HepG2 (cell line): ENCODE measurements around the gene INAFM1. TPM values are rescaled to one million over a fixed set of nuclear protein-coding genes. Genes with fewer than 3 reads are reported as not detected.

Experiments used
- FOXA1 ChIP-seq, 2 experiments: fragments of 450-650 bp in 1 of 2; sonication (generic) in 1 of 2; formaldehyde crosslinking in 1 of 2; IDR thresholded peaks; 2 replicates each; pipeline versions ENCODE4 v1.4.0 to v1.6.1; 2016 to 2020; ENCODE audit warnings: missing genetic modification reagents in 1 of 2
- HDAC6 ChIP-seq: fragments of 200-600 bp; sonication (generic); IDR thresholded peaks from 2 replicates; pipeline ENCODE4 v1.7.0; 2017; ENCODE audit warnings: mild to moderate bottlenecking, antibody characterized with exemption, low read length, low read depth
- HMGXB4 ChIP-seq, 2 experiments: sonication (generic) in 1 of 2; formaldehyde crosslinking in 1 of 2; IDR thresholded peaks; 2 replicates each; pipeline versions ENCODE4 v1.4.0 to v1.6.1; 2018 to 2020; ENCODE audit warnings: missing genetic modification reagents in 2 of 2, borderline replicate concordance in 1 of 2, low read depth in 1 of 2, mild to moderate bottlenecking in 1 of 2, missing biosample characterization in 1 of 2
- HOMEZ ChIP-seq: IDR thresholded peaks from 2 replicates; pipeline ENCODE4 v1.6.1; 2016; ENCODE audit warnings: low read depth
- HOXA3 ChIP-seq: sonication (generic); formaldehyde crosslinking; IDR thresholded peaks from 2 replicates; pipeline ENCODE4 v1.5.0; 2020; ENCODE audit warnings: missing genetic modification reagents
- KLF6 ChIP-seq: IDR thresholded peaks from 2 replicates; pipeline ENCODE4 v1.8.0; 2016; ENCODE audit warnings: missing biosample characterization, missing genetic modification reagents
- RNF219 ChIP-seq: sonication (generic); formaldehyde crosslinking; IDR thresholded peaks from 2 replicates; pipeline ENCODE4 v1.5.0; 2020; ENCODE audit warnings: mild to moderate bottlenecking, missing genetic modification reagents
- SIN3B ChIP-seq: fragments of 150-350 bp; IDR thresholded peaks from 2 replicates; pipeline ENCODE4 v1.6.1; 2014; ENCODE audit warnings: low read length
- TAF15 ChIP-seq: fragments of 200-400 bp; formaldehyde crosslinking; IDR thresholded peaks from one replicate; pipeline ENCODE4 v1.6.1; 2018; ENCODE audit warnings: mild to moderate bottlenecking, low read depth, low read length; ENCODE audit not compliant: poor library complexity, severe bottlenecking
- TEAD2 ChIP-seq: sonication (generic); formaldehyde crosslinking; IDR thresholded peaks from 2 replicates; pipeline ENCODE4 v1.9.0; 2021; ENCODE audit warnings: missing genetic modification reagents
- THAP7 ChIP-seq: sonication (generic); formaldehyde crosslinking; IDR thresholded peaks from 2 replicates; pipeline ENCODE4 v1.8.1; 2023; ENCODE audit warnings: mild to moderate bottlenecking, missing genetic modification reagents
- ZBTB44 ChIP-seq: sonication (generic); formaldehyde crosslinking; IDR thresholded peaks from 2 replicates; pipeline ENCODE4 v1.4.0; 2020; ENCODE audit warnings: missing genetic modification reagents
- ZHX1 ChIP-seq: sonication (generic); formaldehyde crosslinking; IDR thresholded peaks from 2 replicates; pipeline ENCODE4 v1.8.1; 2022; ENCODE audit warnings: low read depth, mild to moderate bottlenecking, missing genetic modification reagents
- ZNF263 ChIP-seq: sonication (generic); formaldehyde crosslinking; IDR thresholded peaks from 2 replicates; pipeline ENCODE4 v1.4.0; 2020; ENCODE audit warnings: missing genetic modification reagents
- ZNF264 ChIP-seq: sonication (generic); formaldehyde crosslinking; IDR thresholded peaks from 2 replicates; pipeline ENCODE4 v1.4.0; 2020; ENCODE audit warnings: missing genetic modification reagents
- ZNF432 ChIP-seq: sonication (generic); formaldehyde crosslinking; IDR thresholded peaks from 2 replicates; pipeline ENCODE4 v1.5.0; 2020; ENCODE audit warnings: missing genetic modification reagents, mild to moderate bottlenecking, borderline replicate concordance
- ZNF691 ChIP-seq: sonication (generic); formaldehyde crosslinking; IDR thresholded peaks from 2 replicates; pipeline ENCODE4 v1.4.0; 2020; ENCODE audit warnings: missing genetic modification reagents, low read depth, mild to moderate bottlenecking, borderline replicate concordance
- polyA plus RNA-seq, 8 experiments: library from polyadenylated mRNA; depleted of rRNA in 3 of 8; stranded (reverse) in 7 of 8; unstranded in 1 of 8; fragments of >200 nt; fragmentation: Illumina TruSeq in 4 of 8; extraction: Trizol in 4 of 8; gene quantifications; 2 replicates each; pipeline versions ENCODE4 v1.2.1 to v1.2.3, GENCODE V29; 2011 to 2016; ENCODE audit warnings: low read depth in 4 of 8, missing spikeins in 1 of 8, mixed read lengths in 1 of 8; ENCODE audit not compliant: insufficient read depth in 1 of 8
- total RNA-seq, 5 experiments: library from RNA; depleted of rRNA; stranded (reverse); fragments of >200 nt; fragmentation: Illumina TruSeq; extraction: Trizol; gene quantifications; 2 replicates each; pipeline ENCODE4 v1.2.3, GENCODE V29; 2016; ENCODE audit warnings: low read depth in 1 of 5

The INAFM1 gene
- total and polyA plus RNA-seq, 2 of the 13 experiments (the other 11 are each of a cell fraction or from before 2014, with no cell fraction given): 0.88 to 1.9 TPM

GRCh38 chr19:47305309-47305751, 30.6 kb downstream of the INAFM1 start (continued):
- TF ChIP-seq THAP7 (CRISPR knock-in tag): no peak
- no peak for TF ChIP-seq HDAC6
- no peak for TF ChIP-seq ZNF432 (CRISPR knock-in tag)
- TF ChIP-seq ZNF691 (CRISPR knock-in tag): no peak; the same call in 1 of the 2 replicates
- TF ChIP-seq ZHX1 (CRISPR knock-in tag): no peak
- no peak; the same call in 1 of the 2 replicates for TF ChIP-seq KLF6 (CRISPR knock-in tag)
- 0 out of 2 replicates have a peak, but pooled peaks have one; percentile 14 for TF ChIP-seq HOMEZ
- no peak for TF ChIP-seq TEAD2 (CRISPR knock-in tag)
- no peak for TF ChIP-seq ZNF263 (CRISPR knock-in tag)
- TF ChIP-seq TAF15: no peak
- no peak for TF ChIP-seq ZNF264 (CRISPR knock-in tag)
- no peak for TF ChIP-seq FOXA1 (IDR thresholded peaks at IDR 0.05)
- no peak for TF ChIP-seq FOXA1 (CRISPR knock-in tag; IDR thresholded peaks at IDR 0.05)
- TF ChIP-seq ZBTB44 (CRISPR knock-in tag): no peak
- TF ChIP-seq HOXA3: no peak; the same call in 1 of the 2 replicates
- TF ChIP-seq SIN3B: no peak
- no peak for TF ChIP-seq RNF219 (CRISPR knock-in tag)
- TF ChIP-seq HMGXB4 (CRISPR knock-in tag; IDR thresholded peaks at IDR 0.05; ENCODE audit: borderline replicate concordance in 1 of 2, low read depth in 1 of 2): peak; percentile 67 to 84; a peak in 3 of 4 replicates
